Activated CD8-positive, alpha-beta memory T cell treated with anti-CD3 and anti-CD28 coated beads, Interleukin-2, amount 10 ng/mL, durations not matched to agents 7 days and 5 days (primary cell): Measurements from ENCODE around the gene PTPRN. TPM values are rescaled to one million over a fixed set of nuclear protein-coding genes. Genes with fewer than 3 reads are reported as not detected.
A peak's percentile ranks its signal among the peaks of the same experiment; 100 is the strongest.

Experiments
- ATAC-seq: fragments of 150-1000 bp; cut with Tn5 transposase; one replicate; pipeline ENCODE4 v1.10.0; 2021; ENCODE audit warnings: moderate library complexity
- CTCF ChIA-PET: fragments of 350-600 bp; sonication (Branson Sonifier 250); formaldehyde crosslinking; loops from one replicate; lab custom pipeline; 2021; ENCODE audit warnings: antibody characterized with exemption; lab: Charles Lee
- DNase-seq: peaks from one replicate; pipeline ENCODE4 v3.0.0-alpha.2; 2020
- H3K27ac Mint-ChIP-seq: one replicate; pipeline ENCODE4 v1.8.0; 2021; ENCODE audit warnings: mild to moderate bottlenecking, mixed read lengths
- H3K27me3 Mint-ChIP-seq: one replicate; pipeline ENCODE4 v1.8.0; 2021; ENCODE audit warnings: mixed read lengths
- H3K36me3 Mint-ChIP-seq: one replicate; pipeline ENCODE4 v1.8.0; 2021; ENCODE audit warnings: mild to moderate bottlenecking, mixed read lengths
- H3K4me1 Mint-ChIP-seq: one replicate; pipeline ENCODE4 v1.8.0; 2021; ENCODE audit warnings: mixed read lengths
- H3K4me3 Mint-ChIP-seq: one replicate; pipeline ENCODE4 v1.8.0; 2021; ENCODE audit warnings: mild to moderate bottlenecking, moderate library complexity, mixed read lengths
- H3K9me3 Mint-ChIP-seq: one replicate; pipeline ENCODE4 v1.8.0; 2022; ENCODE audit warnings: low read depth, mixed read lengths
- total RNA-seq, 2 experiments: library from RNA; stranded (reverse); gene quantifications; one replicate each; pipeline ENCODE4 v1.2.3, GENCODE V29; 2021

Gene PTPRN
- total RNA-seq, 2 experiments from 2014 or later = 0.28 TPM; not detected in 1

DNA sequence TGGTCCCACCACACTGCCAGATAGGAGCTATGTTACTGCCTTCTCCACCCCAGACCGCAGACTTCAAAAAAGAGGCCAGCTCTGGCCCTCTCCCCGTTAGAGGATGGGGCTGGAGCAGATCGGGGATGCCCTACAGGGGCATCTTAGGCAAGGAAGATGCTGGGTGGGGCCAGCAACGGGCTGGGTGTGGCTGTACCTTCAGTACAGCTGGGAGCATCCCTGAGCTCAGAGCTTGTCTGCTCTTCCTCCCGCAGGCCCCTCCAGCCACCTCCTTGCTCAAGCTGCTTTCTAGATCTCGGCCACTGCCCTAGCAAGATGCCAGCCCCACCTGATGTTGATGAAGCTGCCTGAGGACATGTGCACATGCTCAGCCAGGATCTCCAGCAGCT, 9.8 kb downstream of the PTPRN start:
- peaks cover 49% of the 10 kb centered on the region for H3K27me3 Mint-ChIP-seq
- no peak overlapping the region for H3K4me3 Mint-ChIP-seq
- H3K36me3 Mint-ChIP-seq = no peaks in the 10 kb centered on the region
- no peaks in the 10 kb centered on the region for H3K9me3 Mint-ChIP-seq
- H3K4me1 Mint-ChIP-seq = peaks cover 12% of the 10 kb centered on the region
- H3K27ac Mint-ChIP-seq = no peak overlapping the region
- CTCF ChIA-PET = interaction anchor here (0.6 to 4.4 kb wide), 22 partner anchors 8 to 270 kb away, joined by 3 to 32 read pairs (median 4); partner anchors contain the start of genes CNPPD1, NHEJ1 and PTPRN
- DNase-seq = no peak
- ATAC-seq = no peak

DNA sequence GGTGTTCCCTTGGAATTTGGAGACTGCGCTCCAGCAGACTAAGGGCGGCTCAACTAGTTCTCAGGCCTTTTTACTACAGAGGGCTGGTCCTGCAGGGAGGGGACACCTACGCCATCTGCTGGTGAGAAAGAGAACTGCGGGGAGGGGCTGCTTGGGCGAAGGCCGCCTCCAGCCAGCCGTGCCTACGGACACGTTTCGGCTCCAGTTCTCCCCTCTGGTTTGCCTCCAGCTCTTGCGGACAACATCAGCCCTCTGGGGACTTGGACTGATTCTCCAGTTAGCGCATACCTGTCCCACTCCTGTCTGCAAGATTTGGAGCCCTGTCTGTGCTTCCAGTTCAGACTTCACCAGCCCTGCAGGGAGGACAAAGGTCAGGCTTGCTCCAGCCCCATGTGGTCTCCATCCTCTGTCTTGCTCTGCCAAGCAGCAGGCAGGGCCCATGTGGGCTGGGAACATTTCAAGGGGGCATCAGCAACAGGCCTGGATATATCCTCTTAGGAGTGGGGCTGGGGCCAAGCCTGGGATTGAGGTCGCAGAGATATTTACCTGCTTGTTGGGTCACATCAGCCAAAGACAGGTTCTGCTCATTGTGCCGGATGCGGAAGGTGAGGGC, 10.3 kb downstream of the PTPRN start:
- CTCF ChIA-PET = interaction anchor here (0.6 to 4.4 kb wide), 22 partner anchors 7 to 269 kb away, joined by 3 to 32 read pairs (median 4); partner anchors contain the start of genes CNPPD1, DNAJB2, NHEJ1 and PTPRN
- no peak overlapping the region for H3K27ac Mint-ChIP-seq
- peak; percentile 91 for DNase-seq

GRCh38 chr2:219297766-219298456, 11.3 kb downstream of the PTPRN start:
- H3K27ac Mint-ChIP-seq = no peak overlapping the region
- CTCF ChIA-PET = interaction anchor here (0.6 to 4.4 kb wide), 13 partner anchors 19 to 590 kb away, joined by 3 to 32 read pairs (median 4); partner anchors contain the start of genes CNPPD1, DNAJB2 and NHEJ1
- ATAC-seq = no peak
- peaks cover 41% of the 10 kb centered on the region for H3K27me3 Mint-ChIP-seq
- no peaks in the 10 kb centered on the region for H3K36me3 Mint-ChIP-seq
- DNase-seq = peak; percentile 38
- no peak overlapping the region for H3K4me3 Mint-ChIP-seq
- peaks cover 15% of the 10 kb centered on the region for H3K4me1 Mint-ChIP-seq
- no peaks in the 10 kb centered on the region for H3K9me3 Mint-ChIP-seq

More for the DNA sequence above, 10.3 kb downstream of the PTPRN start:
- Mint-ChIP-seq H3K9me3 (no peaks in the 10 kb centered on the region), H3K27me3 (peaks cover 47% of the 10 kb centered on the region), H3K4me1 (peaks cover 15% of the 10 kb centered on the region), H3K4me3 (no peak overlapping the region), H3K36me3 (no peaks in the 10 kb centered on the region)
- ATAC-seq = peak; percentile 61

GRCh38 chr2:219296631-219297391, 12.4 kb downstream of the PTPRN start:
- Mint-ChIP-seq H3K9me3 (no peaks in the 10 kb centered on the region), H3K4me1 (peaks cover 15% of the 10 kb centered on the region), H3K36me3 (no peaks in the 10 kb centered on the region), H3K27ac (no peak overlapping the region), H3K4me3 (no peak overlapping the region), H3K27me3 (peaks cover 35% of the 10 kb centered on the region)
- ATAC-seq (no peak), DNase-seq (peak; percentile 39)
- CTCF ChIA-PET = interaction anchor here (1.3 to 8.5 kb wide), 7 partner anchors 17 to 140 kb away, joined by 4 to 260 read pairs (median 31); partner anchors contain the start of genes CNPPD1, DNAJB2, NHEJ1 and ZFAND2B

DNA sequence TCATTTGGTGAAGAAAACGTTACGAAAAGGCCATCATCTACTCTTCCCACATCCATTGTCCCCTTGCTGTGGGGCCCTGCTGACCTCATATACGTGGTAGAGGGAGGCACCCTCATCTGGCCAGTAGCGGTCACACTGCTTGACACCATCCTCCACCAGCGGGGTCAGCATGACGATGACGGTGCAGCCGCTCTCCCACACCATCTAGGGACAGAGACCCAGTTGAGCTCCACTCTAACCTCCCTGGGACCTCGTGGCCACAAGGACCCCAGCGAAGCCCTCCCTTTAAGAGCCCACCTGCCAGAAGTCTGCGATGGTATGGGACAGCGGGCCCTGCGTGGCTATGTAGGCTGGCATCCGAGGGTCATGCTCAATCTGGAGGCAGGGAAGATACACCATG, 13.1 kb downstream of the PTPRN start:
- Mint-ChIP-seq H3K9me3 (no peaks in the 10 kb centered on the region), H3K27ac (no peak overlapping the region), H3K27me3 (peaks cover 31% of the 10 kb centered on the region), H3K36me3 (no peaks in the 10 kb centered on the region), H3K4me1 (peaks cover 15% of the 10 kb centered on the region), H3K4me3 (no peak overlapping the region)
- no peak for ATAC-seq
- peak; percentile 39 for DNase-seq
- CTCF ChIA-PET = interaction anchor here (1.5 to 8.5 kb wide), 22 partner anchors 12 to 241 kb away, joined by 4 to 260 read pairs (median 14); partner anchors contain the start of genes ABCB6, CNPPD1, DNAJB2 and GLB1L

GRCh38 chr2:219294356-219295351, 14.5 kb downstream of the PTPRN start:
- no peaks in the 10 kb centered on the region for H3K9me3 Mint-ChIP-seq

GRCh38 chr2:219293736-219294231, 15.4 kb downstream of the PTPRN start:
- ATAC-seq (no peak), DNase-seq (no peak)
- no peak overlapping the region for H3K27ac Mint-ChIP-seq
- peaks cover 11% of the 10 kb centered on the region for H3K27me3 Mint-ChIP-seq
- CTCF ChIA-PET = interaction anchor here (0.7 to 8.5 kb wide), 15 partner anchors 14 to 406 kb away, joined by 3 to 260 read pairs (median 4); partner anchors contain the start of genes ANKZF1, ATG9A, CNPPD1 and DNAJB2
- no peaks in the 10 kb centered on the region for H3K36me3 Mint-ChIP-seq
- H3K4me3 Mint-ChIP-seq = peak overlapping the region; percentile 70
- peaks cover 10% of the 10 kb centered on the region for H3K4me1 Mint-ChIP-seq
- H3K9me3 Mint-ChIP-seq = no peaks in the 10 kb centered on the region

More at GRCh38 chr2:219294356-219295351, 14.5 kb downstream of the PTPRN start:
- Mint-ChIP-seq H3K36me3 (no peaks in the 10 kb centered on the region), H3K4me3 (peak overlapping the region; percentile 70), H3K27ac (peak overlapping the region; percentile 63), H3K4me1 (peaks cover 15% of the 10 kb centered on the region), H3K27me3 (peaks cover 17% of the 10 kb centered on the region)
- peak; percentile 91 for DNase-seq
- CTCF ChIA-PET = interaction anchor here (0.6 to 8.5 kb wide), 76 partner anchors 8 to 1226 kb away, joined by 3 to 260 read pairs (median 5); partner anchors contain the start of genes ABCB6, ANKZF1, ATG9A and CFAP65
- ATAC-seq = peak; percentile 87

- Mint-ChIP-seq H3K36me3 (no peaks in the 10 kb centered on the region), H3K27ac (no peak overlapping the region), H3K27me3 (peaks cover 8% of the 10 kb centered on the region), H3K4me3 (no peak overlapping the region), H3K4me1 (peaks cover 12% of the 10 kb centered on the region), H3K9me3 (no peaks in the 10 kb centered on the region)
- ATAC-seq = no peak
- no peak for DNase-seq
- CTCF ChIA-PET = interaction anchor here (1.1 to 8.5 kb wide), 11 partner anchors 7 to 173 kb away, joined by 3 to 260 read pairs (median 4); partner anchors contain the start of genes ABCB6, CNPPD1, DNAJB2 and NHEJ1
Measured at GRCh38 chr2:219292616-219293015, 16.6 kb downstream of the PTPRN start.

GRCh38 chr2:219291910-219292490, 17.2 kb downstream of the PTPRN start:
- peaks cover 12% of the 10 kb centered on the region for H3K4me1 Mint-ChIP-seq
- no peak for ATAC-seq
- no peak overlapping the region for H3K27ac Mint-ChIP-seq
- no peaks in the 10 kb centered on the region for H3K9me3 Mint-ChIP-seq
- CTCF ChIA-PET = interaction anchor here (1.1 to 8.5 kb wide), 9 partner anchors 8 to 173 kb away, joined by 3 to 260 read pairs (median 4); partner anchors contain the start of genes ABCB6, DNAJB2 and NHEJ1
- H3K27me3 Mint-ChIP-seq = peaks cover 8% of the 10 kb centered on the region
- no peak for DNase-seq
- no peak overlapping the region for H3K4me3 Mint-ChIP-seq
- H3K36me3 Mint-ChIP-seq = no peaks in the 10 kb centered on the region

DNA sequence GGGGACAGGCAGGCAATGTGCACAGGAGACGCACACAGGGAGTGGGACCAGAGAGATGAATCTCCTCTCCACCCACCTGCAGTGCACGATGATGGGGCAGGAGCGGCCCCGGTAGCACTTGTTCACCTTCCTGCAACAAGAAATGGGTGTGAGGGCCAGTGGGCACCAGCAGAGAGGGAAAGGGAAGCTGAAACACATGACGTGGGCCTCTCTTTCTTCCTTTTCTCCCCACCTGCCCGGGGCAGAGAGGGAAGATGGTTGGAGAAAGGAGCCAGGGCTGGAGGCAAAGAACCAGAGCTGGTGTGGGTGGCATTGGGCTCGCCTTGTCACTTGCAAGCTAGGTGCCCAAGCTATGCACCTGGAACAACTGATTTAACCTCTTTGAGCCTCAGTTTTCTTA, 17.8 kb downstream of the PTPRN start:
- ATAC-seq = no peak

More for the DNA sequence above, 17.8 kb downstream of the PTPRN start:
- H3K27ac Mint-ChIP-seq = no peak overlapping the region
- peaks cover 12% of the 10 kb centered on the region for H3K4me1 Mint-ChIP-seq
- peaks cover 8% of the 10 kb centered on the region for H3K27me3 Mint-ChIP-seq
- H3K36me3 Mint-ChIP-seq = no peaks in the 10 kb centered on the region
- no peak overlapping the region for H3K4me3 Mint-ChIP-seq
- H3K9me3 Mint-ChIP-seq = no peaks in the 10 kb centered on the region
- CTCF ChIA-PET = interaction anchor here (1.2 to 8.5 kb wide), 7 partner anchors 9 to 135 kb away, joined by 3 to 260 read pairs (median 4); partner anchors contain the start of genes ABCB6, DNAJB2 and NHEJ1
- DNase-seq = no peak
